BJ (cell line): ENCODE data around the gene CTNNA1. TPM values are rescaled to one million over a fixed set of nuclear protein-coding genes. Genes with fewer than 3 reads are reported as not detected.

Source experiments
- CTCF ChIA-PET: fragments of 350-600 bp; formaldehyde crosslinking; extraction: SDS; loops from one replicate; lab custom pipeline; 2021; ENCODE audit warnings: antibody characterized with exemption, inconsistent platforms; lab: Yijun Ruan, JAX
- POLR2A ChIA-PET: fragments of 300-600 bp; sonication (Branson Sonifier 250); formaldehyde crosslinking; extraction: SDS; loops from one replicate; lab custom pipeline; 2021; ENCODE audit warnings: antibody characterized with exemption; lab: Charles Lee
- DNase-seq: peaks from one replicate; pipeline ENCODE4 v3.0.0-alpha.2; 2011; ENCODE audit warnings: low read depth
- H3K27me3 ChIP-seq: 2 replicates; pipeline ENCODE4 v1.6.0; 2011; ENCODE audit warnings: low read length; ENCODE audit not compliant: control insufficient read depth, insufficient read depth
- H3K36me3 ChIP-seq: 2 replicates; pipeline ENCODE4 v1.5.1; 2011; ENCODE audit warnings: low read length; ENCODE audit not compliant: control insufficient read depth, insufficient read depth
- H3K4me3 ChIP-seq: 2 replicates; pipeline ENCODE4 v1.5.1; 2011; ENCODE audit warnings: low read depth, mild to moderate bottlenecking, control low read depth, low read length
- polyA plus RNA-seq: library from polyadenylated mRNA; depleted of rRNA; stranded (reverse); fragments of >200 nt; gene quantifications from 2 replicates; pipeline ENCODE4 v1.2.3, GENCODE V29; 2011
- TF ChIP-seq, protein P1 (sequence below): IDR thresholded peaks from 2 replicates; pipeline ENCODE4 v1.5.1; 2011; ENCODE audit warnings: low read depth, mild to moderate bottlenecking, control low read depth, inconsistent platforms, low read length, moderate library complexity; ENCODE audit not compliant: insufficient read depth

Gene CTNNA1
- polyA plus RNA-seq, 1 experiment, result 169 TPM

DNA sequence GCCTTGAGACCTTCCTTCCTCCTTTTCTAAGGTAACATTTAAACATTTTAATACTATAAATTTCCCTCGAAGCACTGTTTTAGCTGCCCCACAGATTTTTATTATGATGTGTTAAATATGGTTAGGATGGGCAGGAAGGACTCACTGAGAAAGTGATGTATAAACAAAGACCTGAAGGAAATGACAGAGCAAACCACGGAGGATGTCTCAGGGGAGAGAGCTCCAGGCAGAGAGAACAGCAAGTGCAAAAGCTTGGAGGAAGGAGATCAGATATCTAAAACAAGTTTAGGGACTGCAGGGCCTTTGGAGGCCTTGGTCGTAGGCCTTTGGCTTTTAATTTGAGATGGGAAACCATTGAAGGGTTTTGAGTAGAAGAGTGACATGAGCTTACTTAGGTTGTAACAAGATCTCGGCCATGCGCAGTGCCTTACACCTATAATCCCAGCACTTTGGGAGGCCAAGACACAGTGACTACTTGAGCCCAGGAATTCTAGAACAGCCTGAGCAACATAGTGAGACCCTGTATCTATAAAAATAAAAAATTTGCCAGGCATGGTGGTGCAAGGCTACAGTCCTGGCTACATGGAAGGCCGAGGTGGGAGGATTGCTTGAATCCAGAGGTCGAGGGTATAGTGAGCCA, 157.4 kb downstream of the CTNNA1 start:
- peaks cover 1% of the 10 kb centered on the region for H3K36me3 ChIP-seq
- H3K4me3 ChIP-seq, result no peak overlapping the region
- ChIA-PET POLR2A (interaction anchor here (0.5 kb wide), 1 partner anchor 111 kb away, joined by 3 read pairs; no protein-coding TSS in a partner anchor), CTCF (no interaction called here)
- TF ChIP-seq, protein P1, sequence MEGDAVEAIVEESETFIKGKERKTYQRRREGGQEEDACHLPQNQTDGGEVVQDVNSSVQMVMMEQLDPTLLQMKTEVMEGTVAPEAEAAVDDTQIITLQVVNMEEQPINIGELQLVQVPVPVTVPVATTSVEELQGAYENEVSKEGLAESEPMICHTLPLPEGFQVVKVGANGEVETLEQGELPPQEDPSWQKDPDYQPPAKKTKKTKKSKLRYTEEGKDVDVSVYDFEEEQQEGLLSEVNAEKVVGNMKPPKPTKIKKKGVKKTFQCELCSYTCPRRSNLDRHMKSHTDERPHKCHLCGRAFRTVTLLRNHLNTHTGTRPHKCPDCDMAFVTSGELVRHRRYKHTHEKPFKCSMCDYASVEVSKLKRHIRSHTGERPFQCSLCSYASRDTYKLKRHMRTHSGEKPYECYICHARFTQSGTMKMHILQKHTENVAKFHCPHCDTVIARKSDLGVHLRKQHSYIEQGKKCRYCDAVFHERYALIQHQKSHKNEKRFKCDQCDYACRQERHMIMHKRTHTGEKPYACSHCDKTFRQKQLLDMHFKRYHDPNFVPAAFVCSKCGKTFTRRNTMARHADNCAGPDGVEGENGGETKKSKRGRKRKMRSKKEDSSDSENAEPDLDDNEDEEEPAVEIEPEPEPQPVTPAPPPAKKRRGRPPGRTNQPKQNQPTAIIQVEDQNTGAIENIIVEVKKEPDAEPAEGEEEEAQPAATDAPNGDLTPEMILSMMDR, result no peak
- H3K27me3 ChIP-seq, result no peaks in the 10 kb centered on the region
- DNase-seq, result no peak

DNA sequence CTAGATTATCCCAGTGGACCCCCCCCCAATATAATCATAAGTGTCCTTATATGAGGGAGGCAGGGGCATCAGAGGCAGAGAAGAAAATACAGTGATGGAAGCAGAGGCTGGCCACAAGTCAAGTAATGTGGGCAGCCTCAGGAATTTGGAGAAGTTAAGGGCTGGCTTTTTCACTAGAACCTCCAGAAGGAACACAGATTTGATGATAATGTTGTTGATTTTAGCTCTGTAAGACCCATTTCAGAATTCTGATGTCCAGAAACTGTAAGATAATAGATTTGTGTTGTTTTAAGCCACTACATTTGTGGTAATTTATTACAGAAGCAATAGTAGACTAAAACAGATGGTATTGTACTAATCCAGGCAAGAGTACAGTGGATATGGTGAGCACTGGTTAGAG, 158.2 kb downstream of the CTNNA1 start:
- TF ChIP-seq, protein P1, result no peak
- peak; percentile 15 for DNase-seq
- no peaks in the 10 kb centered on the region for H3K27me3 ChIP-seq
- H3K4me3 ChIP-seq, result no peak overlapping the region
- peaks cover 1% of the 10 kb centered on the region for H3K36me3 ChIP-seq
- CTCF ChIA-PET, result no interaction called here
- POLR2A ChIA-PET, result no interaction called here

GRCh38 chr5:138912093-138912492, 158.9 kb downstream of the CTNNA1 start:
- TF ChIP-seq, protein P1, result no peak
- H3K36me3 ChIP-seq, result peaks cover 1% of the 10 kb centered on the region
- H3K4me3 ChIP-seq, result no peak overlapping the region
- ChIA-PET POLR2A (no interaction called here), CTCF (no interaction called here)
- H3K27me3 ChIP-seq, result no peaks in the 10 kb centered on the region
- no peak for DNase-seq

DNA sequence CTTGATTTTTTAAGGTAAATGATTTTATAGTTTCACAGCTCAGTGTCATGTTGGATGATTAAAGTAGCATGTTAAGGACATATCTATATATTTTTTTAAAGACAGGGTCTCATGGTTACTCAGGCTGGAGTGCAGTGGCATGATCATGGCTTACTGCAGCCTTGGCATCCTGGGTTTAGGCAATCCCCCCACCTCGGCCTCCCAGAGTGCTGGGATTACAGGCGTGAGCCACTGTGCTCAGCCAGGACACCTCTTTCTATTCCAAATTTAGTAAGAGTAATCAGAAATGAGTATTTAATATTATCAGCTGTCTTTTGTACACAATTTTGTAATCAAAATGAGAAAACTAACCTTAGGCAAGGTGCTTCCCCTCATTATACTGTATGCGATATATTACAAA, 160.5 kb downstream of the CTNNA1 start:
- TF ChIP-seq, protein P1, result no peak
- Histone ChIP-seq H3K27me3 (no peaks in the 10 kb centered on the region), H3K36me3 (peaks cover 3% of the 10 kb centered on the region), H3K4me3 (no peak overlapping the region)
- ChIA-PET CTCF (no interaction called here), POLR2A (no interaction called here)
- no peak for DNase-seq

GRCh38 chr5:138914338-138914737, 161.1 kb downstream of the CTNNA1 start:
- Histone ChIP-seq H3K36me3 (peaks cover 3% of the 10 kb centered on the region), H3K4me3 (no peak overlapping the region), H3K27me3 (no peaks in the 10 kb centered on the region)
- ChIA-PET POLR2A (no interaction called here), CTCF (no interaction called here)
- DNase-seq, result no peak
- TF ChIP-seq, protein P1, result no peak
